K562 (cell line): ENCODE results near the gene INSL6. TPM values are rescaled to one million over a fixed set of nuclear protein-coding genes. Genes with fewer than 3 reads are reported as not detected.

Experiments
- ARHGAP35 ChIP-seq: fragments of 450-650 bp; IDR thresholded peaks from 2 replicates; pipeline ENCODE4 v1.6.1; 2018; ENCODE audit not compliant: partially characterized antibody
- MYC ChIP-seq, 2 experiments: fragments of 250-450 bp in 1 of 2; sonication (Bioruptor Pico) in 1 of 2; IDR thresholded peaks; 2 replicates each; pipeline versions ENCODE4 v1.5.1 to v1.6.1; 2012 to 2021; ENCODE audit warnings: low read depth in 2 of 2, borderline replicate concordance in 1 of 2, improper control_type of control experiment in 1 of 2, low read length in 1 of 2, mild to moderate bottlenecking in 1 of 2, moderate library complexity in 1 of 2
- RBFOX2 ChIP-seq: fragments of 200-400 bp; formaldehyde crosslinking; IDR thresholded peaks from 2 replicates; pipeline ENCODE4 v1.6.1; 2017; ENCODE audit warnings: low read depth, mild to moderate bottlenecking, low read length, moderate library complexity
- RNF2 ChIP-seq: sonication (generic); IDR thresholded peaks from 2 replicates; pipeline ENCODE4 v1.6.1; 2016
- SPI1 ChIP-seq: IDR thresholded peaks from 2 replicates; pipeline ENCODE4 v1.6.1; 2011; ENCODE audit warnings: low read depth, low read length, control low read depth, borderline replicate concordance
- polyA plus RNA-seq, 8 experiments: library from polyadenylated mRNA; depleted of rRNA in 4 of 8; stranded (reverse) in 5 of 8; unstranded in 3 of 8; fragments of >200 nt; fragmentation: Nextera tagmentation in 2 of 8; fragmentation: Illumina TruSeq in 1 of 8; extraction: Ambion mirVana in 2 of 8; extraction: Trizol in 1 of 8; gene quantifications; 2 replicates each; pipeline versions ENCODE4 v1.2.1 to v1.2.3, GENCODE V29; 2011 to 2014; ENCODE audit warnings: inconsistent platforms in 1 of 8, missing spikeins in 1 of 8
- total RNA-seq, 7 experiments: library from RNA; depleted of rRNA in 6 of 7; stranded (reverse); fragments of >200 nt in 6 of 7; fragmentation: Illumina TruSeq in 2 of 7; extraction: Trizol in 2 of 7; gene quantifications; 2 replicates each; pipeline versions ENCODE4 v1.2.1 to v1.2.3, GENCODE V29; 2011 to 2021; ENCODE audit warnings: low replicate concordance in 1 of 7
- TF ChIP-seq, protein P1 (sequence below): fragments of 450-650 bp; IDR thresholded peaks from 2 replicates; pipeline ENCODE4 v1.6.1; 2016; ENCODE audit warnings: mild to moderate bottlenecking, moderate library complexity

Gene INSL6
- total and polyA plus RNA-seq, 9 of the 15 experiments (the other 6 are each of a cell fraction or from before 2014, with no cell fraction given) = 0.04 to 0.06 TPM; not detected in 7

DNA sequence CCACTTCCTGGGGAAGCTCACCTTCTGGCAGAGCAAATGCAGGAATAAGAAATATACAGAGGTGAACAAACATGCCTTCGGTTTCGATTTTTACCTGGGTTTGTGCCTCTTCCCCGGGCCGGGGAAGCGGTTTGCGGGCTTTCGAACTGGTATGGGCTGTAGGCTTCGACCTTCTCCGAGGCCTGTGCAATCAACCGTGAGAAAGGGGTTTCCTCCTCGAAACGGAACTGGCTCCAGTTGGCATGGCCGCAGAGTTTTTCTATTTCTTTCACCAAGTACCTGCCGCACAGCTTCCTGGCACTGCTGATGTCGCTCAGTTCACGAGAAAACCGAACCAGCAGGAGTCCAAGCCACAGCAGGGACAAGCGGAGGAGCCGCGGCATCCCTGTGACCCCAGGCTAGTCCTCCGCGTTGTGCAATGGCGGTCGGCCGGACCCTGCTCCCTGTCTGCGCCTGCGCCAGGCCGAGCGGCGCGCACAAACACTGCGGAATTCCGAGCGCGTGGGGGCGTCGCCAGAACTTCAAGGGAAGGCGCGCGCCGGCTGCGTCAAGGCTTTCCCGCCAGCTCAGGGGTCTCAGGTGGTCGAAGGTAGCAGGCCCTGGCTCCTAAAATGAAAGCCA is at the start of gene INSL6 (continued):
- TF ChIP-seq, protein P1, sequence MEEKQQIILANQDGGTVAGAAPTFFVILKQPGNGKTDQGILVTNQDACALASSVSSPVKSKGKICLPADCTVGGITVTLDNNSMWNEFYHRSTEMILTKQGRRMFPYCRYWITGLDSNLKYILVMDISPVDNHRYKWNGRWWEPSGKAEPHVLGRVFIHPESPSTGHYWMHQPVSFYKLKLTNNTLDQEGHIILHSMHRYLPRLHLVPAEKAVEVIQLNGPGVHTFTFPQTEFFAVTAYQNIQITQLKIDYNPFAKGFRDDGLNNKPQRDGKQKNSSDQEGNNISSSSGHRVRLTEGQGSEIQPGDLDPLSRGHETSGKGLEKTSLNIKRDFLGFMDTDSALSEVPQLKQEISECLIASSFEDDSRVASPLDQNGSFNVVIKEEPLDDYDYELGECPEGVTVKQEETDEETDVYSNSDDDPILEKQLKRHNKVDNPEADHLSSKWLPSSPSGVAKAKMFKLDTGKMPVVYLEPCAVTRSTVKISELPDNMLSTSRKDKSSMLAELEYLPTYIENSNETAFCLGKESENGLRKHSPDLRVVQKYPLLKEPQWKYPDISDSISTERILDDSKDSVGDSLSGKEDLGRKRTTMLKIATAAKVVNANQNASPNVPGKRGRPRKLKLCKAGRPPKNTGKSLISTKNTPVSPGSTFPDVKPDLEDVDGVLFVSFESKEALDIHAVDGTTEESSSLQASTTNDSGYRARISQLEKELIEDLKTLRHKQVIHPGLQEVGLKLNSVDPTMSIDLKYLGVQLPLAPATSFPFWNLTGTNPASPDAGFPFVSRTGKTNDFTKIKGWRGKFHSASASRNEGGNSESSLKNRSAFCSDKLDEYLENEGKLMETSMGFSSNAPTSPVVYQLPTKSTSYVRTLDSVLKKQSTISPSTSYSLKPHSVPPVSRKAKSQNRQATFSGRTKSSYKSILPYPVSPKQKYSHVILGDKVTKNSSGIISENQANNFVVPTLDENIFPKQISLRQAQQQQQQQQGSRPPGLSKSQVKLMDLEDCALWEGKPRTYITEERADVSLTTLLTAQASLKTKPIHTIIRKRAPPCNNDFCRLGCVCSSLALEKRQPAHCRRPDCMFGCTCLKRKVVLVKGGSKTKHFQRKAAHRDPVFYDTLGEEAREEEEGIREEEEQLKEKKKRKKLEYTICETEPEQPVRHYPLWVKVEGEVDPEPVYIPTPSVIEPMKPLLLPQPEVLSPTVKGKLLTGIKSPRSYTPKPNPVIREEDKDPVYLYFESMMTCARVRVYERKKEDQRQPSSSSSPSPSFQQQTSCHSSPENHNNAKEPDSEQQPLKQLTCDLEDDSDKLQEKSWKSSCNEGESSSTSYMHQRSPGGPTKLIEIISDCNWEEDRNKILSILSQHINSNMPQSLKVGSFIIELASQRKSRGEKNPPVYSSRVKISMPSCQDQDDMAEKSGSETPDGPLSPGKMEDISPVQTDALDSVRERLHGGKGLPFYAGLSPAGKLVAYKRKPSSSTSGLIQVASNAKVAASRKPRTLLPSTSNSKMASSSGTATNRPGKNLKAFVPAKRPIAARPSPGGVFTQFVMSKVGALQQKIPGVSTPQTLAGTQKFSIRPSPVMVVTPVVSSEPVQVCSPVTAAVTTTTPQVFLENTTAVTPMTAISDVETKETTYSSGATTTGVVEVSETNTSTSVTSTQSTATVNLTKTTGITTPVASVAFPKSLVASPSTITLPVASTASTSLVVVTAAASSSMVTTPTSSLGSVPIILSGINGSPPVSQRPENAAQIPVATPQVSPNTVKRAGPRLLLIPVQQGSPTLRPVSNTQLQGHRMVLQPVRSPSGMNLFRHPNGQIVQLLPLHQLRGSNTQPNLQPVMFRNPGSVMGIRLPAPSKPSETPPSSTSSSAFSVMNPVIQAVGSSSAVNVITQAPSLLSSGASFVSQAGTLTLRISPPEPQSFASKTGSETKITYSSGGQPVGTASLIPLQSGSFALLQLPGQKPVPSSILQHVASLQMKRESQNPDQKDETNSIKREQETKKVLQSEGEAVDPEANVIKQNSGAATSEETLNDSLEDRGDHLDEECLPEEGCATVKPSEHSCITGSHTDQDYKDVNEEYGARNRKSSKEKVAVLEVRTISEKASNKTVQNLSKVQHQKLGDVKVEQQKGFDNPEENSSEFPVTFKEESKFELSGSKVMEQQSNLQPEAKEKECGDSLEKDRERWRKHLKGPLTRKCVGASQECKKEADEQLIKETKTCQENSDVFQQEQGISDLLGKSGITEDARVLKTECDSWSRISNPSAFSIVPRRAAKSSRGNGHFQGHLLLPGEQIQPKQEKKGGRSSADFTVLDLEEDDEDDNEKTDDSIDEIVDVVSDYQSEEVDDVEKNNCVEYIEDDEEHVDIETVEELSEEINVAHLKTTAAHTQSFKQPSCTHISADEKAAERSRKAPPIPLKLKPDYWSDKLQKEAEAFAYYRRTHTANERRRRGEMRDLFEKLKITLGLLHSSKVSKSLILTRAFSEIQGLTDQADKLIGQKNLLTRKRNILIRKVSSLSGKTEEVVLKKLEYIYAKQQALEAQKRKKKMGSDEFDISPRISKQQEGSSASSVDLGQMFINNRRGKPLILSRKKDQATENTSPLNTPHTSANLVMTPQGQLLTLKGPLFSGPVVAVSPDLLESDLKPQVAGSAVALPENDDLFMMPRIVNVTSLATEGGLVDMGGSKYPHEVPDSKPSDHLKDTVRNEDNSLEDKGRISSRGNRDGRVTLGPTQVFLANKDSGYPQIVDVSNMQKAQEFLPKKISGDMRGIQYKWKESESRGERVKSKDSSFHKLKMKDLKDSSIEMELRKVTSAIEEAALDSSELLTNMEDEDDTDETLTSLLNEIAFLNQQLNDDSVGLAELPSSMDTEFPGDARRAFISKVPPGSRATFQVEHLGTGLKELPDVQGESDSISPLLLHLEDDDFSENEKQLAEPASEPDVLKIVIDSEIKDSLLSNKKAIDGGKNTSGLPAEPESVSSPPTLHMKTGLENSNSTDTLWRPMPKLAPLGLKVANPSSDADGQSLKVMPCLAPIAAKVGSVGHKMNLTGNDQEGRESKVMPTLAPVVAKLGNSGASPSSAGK = no peak
- TF ChIP-seq RBFOX2 (no peak), RNF2 (no peak), ARHGAP35 (no peak), MYC (IDR thresholded peaks at IDR 0.05; ENCODE audit: low read depth, low read length) (no peak), MYC (CRISPR knock-in tag; IDR thresholded peaks at IDR 0.05; ENCODE audit: borderline replicate concordance, low read depth) (no peak), SPI1 (no peak)
